SK-N-MC (cell line): ENCODE results near the gene TNNI3.

Experiments
- EZH2 ChIP-seq: fragments of 200-600 bp; sonication (generic); IDR thresholded peaks from one replicate; pipeline ENCODE4 v1.6.1; 2017; ENCODE audit warnings: antibody characterized with exemption
- FOXP2 ChIP-seq: optimal IDR thresholded peaks from 2 replicates; pipeline ENCODE3; 2011; ENCODE audit warnings: mild to moderate bottlenecking, moderate library complexity; ENCODE audit not compliant: insufficient read depth; ENCODE audit errors: extremely low read length, control extremely low read depth
- POLR2AphosphoS5 ChIP-seq: IDR thresholded peaks from 2 replicates; pipeline ENCODE4 v1.6.1; 2012; ENCODE audit warnings: mild to moderate bottlenecking, low read depth, low read length, borderline replicate concordance

- TF ChIP-seq POLR2AphosphoS5 (no peak), EZH2 (no peak), FOXP2 (no peak)
Measured at GRCh38 chr19:55132453-55133129, 24.9 kb downstream of the TNNI3 start.
